ENCODE results near the gene OPCML.

DNA sequence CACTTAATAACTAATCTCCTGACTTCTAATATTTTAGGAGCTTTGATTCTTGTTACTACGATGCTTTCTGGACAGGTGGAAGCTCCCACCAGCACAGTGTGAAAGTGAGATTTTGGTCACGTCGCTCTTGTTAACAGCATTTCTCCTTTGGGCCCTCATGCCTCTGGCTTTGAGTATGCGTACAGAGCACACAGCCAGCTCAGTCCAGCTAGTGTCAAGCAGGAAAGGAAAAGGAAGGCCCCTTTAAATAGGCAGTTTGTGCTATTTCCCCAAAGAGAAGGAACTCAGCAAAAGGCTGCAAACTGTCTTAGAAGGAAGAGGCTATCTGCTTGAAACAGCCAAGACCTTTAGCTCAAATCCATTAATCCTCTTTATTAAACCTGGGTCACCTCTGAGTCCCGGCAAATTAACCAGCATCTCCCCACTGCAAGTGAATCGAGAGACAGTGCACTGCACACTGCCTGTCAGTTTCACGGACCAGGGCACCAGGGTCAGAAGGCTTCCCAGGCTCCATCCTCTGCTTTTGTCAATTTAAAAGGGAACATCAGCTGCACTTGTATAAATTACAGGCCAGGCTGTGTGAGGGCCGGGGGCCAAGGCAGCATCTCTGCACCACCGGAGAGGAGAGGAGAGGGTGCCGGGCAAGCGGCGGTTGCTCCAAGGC lies 34.7 kb downstream of the OPCML start:
- TF ChIP-seq, protein P1, sequence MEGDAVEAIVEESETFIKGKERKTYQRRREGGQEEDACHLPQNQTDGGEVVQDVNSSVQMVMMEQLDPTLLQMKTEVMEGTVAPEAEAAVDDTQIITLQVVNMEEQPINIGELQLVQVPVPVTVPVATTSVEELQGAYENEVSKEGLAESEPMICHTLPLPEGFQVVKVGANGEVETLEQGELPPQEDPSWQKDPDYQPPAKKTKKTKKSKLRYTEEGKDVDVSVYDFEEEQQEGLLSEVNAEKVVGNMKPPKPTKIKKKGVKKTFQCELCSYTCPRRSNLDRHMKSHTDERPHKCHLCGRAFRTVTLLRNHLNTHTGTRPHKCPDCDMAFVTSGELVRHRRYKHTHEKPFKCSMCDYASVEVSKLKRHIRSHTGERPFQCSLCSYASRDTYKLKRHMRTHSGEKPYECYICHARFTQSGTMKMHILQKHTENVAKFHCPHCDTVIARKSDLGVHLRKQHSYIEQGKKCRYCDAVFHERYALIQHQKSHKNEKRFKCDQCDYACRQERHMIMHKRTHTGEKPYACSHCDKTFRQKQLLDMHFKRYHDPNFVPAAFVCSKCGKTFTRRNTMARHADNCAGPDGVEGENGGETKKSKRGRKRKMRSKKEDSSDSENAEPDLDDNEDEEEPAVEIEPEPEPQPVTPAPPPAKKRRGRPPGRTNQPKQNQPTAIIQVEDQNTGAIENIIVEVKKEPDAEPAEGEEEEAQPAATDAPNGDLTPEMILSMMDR (IDR thresholded peaks at IDR 0.05; ENCODE audit: low read length), result no peak
- no peak for TF ChIP-seq EZH2 (optimal IDR thresholded peaks at IDR 0.05; ENCODE audit: low read depth, low read length)
